ENCODE measurements around the gene JCAD. TPM values are rescaled to one million over a fixed set of nuclear protein-coding genes. Genes with fewer than 3 reads are reported as not detected.
"Not testable (repeated sequence)": the region's sequence is repeated elsewhere in the genome, so short reads cannot be mapped to it uniquely, and the experiment has no call there.

Gene JCAD
- polyA plus RNA-seq, 1 donor: 8.6 TPM

DNA sequence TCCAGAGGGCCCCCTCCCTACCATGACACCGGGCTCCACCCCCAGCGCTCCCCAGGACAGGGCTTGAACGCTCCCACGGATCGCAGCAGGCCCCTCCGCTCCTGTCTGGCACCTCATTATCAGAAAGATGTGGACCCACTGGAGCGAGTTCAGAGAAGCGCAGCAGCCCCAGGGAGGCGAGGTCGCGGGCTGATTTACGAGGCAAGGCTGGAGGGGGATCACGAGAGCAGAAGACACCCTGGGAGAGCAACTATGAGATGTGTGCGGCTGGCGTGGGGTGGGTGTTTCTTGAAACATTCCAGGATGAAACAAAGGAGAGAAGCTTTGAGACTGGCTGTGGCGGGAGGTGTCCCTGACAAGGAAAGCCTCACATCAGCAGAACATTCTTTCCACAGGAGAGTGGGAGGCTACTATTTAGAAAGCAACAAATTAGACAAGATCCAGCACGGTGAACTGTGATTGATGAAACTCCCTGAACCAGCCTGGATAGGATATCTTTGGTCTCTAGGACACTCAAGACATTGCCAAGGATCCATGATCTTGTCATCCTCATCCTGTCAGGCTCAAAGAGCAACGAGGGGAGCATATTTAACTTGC lies 66.0 kb downstream of the JCAD start:
- 60% methylated on average over 3 of the region's 18 CpGs for WGBS (ENCODE audit: insufficient coverage, low lambda C conversion rate)
- no peaks in the 10 kb centered on the region for H3K36me3 ChIP-seq (ENCODE audit: control insufficient read depth, insufficient read depth, low read length)
- peaks cover 10% of the 10 kb centered on the region for H3K27me3 ChIP-seq (ENCODE audit: control insufficient read depth, insufficient read depth, low read length)
- H3K4me1 ChIP-seq (ENCODE audit: control insufficient read depth, insufficient read depth, low read length): no peaks in the 10 kb centered on the region
- peak overlapping the region; percentile 38 for H3K27ac ChIP-seq (ENCODE audit: low read length)
- no peak for DNase-seq
- H3K9me3 ChIP-seq (ENCODE audit: control insufficient read depth, low read depth, low read length): no peaks in the 10 kb centered on the region
- no peak overlapping the region for H3K4me3 ChIP-seq (ENCODE audit: low read length)

DNA sequence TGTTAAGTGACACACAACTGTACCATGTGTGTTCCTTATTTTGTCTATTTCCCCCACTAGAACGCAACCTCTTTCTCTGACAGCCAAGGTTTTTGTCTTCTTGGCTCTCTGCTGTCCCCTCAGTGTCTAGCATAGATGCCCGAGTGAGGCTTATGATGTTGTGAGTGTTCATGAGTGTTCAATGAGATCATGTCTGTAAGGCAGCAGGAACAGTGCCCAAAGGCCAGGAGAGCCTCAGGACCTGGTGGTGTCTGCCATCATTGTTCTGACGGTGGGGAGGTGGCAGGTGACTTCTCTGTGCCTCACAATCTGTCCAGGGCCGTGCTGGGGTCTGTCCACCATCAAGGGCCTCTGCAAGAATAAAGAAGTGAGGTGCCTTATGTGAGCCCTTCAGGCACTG lies 66.5 kb downstream of the JCAD start:
- Histone ChIP-seq H3K27me3 (ENCODE audit: control insufficient read depth, insufficient read depth, low read length) (peaks cover 10% of the 10 kb centered on the region), H3K9me3 (ENCODE audit: control insufficient read depth, low read depth, low read length) (no peaks in the 10 kb centered on the region), H3K36me3 (ENCODE audit: control insufficient read depth, insufficient read depth, low read length) (no peaks in the 10 kb centered on the region), H3K4me3 (ENCODE audit: low read length) (no peak overlapping the region), H3K27ac (ENCODE audit: low read length) (peak overlapping the region; percentile 38), H3K4me1 (ENCODE audit: control insufficient read depth, insufficient read depth, low read length) (no peaks in the 10 kb centered on the region)
- DNase-seq: no peak
- no CpG with 5 or more reads among the region's 4 CpGs for WGBS (ENCODE audit: insufficient coverage, low lambda C conversion rate)

DNA sequence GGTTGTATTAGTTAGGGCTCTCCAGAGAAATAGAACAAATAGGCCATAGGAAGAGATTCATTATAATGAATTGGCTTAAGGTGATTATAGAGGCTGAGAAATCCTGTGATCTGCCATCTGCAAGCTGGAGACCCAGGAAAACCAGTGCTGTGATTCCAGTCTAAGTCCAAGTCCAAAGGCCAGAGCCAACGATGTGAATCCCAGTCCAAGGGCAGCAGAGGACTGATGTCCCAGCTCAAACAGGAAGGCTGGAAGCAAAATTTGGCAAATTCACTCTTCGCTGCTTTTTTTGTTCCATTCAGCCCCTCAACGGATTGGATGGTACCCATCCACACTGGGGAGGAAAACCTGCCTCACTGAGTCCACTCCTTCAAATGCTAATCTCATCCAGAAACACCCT lies 68.0 kb downstream of the JCAD start:
- no CpG with 5 or more reads among the region's 3 CpGs for WGBS (ENCODE audit: insufficient coverage, low lambda C conversion rate)

DNA sequence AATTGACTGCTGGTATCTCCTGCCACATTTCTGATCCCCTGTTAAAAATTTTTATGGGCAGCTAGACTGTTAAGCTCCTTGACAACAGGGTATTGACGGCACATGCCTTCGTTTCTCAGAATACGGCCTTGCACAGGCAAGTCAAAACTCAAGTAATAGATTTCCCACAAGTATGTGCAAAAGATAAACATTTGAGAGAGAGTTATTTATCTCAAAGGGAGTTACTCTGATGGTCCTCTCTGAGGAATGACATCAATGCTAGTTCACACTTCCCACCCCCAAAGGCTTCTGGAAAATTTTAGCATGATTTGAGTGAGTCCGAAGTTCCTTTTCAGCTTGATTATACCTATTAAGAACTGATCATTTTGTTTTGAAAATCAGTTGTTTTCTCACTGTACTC lies 71.9 kb downstream of the JCAD start:
- no CpG with 5 or more reads among the region's 4 CpGs for WGBS (ENCODE audit: insufficient coverage, low lambda C conversion rate)
- no peaks in the 10 kb centered on the region for H3K27me3 ChIP-seq (ENCODE audit: control insufficient read depth, insufficient read depth, low read length)
- DNase-seq: no peak
- peaks cover 5% of the 10 kb centered on the region for H3K9me3 ChIP-seq (ENCODE audit: control insufficient read depth, low read depth, low read length)
- H3K27ac ChIP-seq (ENCODE audit: low read length): no peak overlapping the region
- no peak overlapping the region for H3K4me3 ChIP-seq (ENCODE audit: low read length)
- no peaks in the 10 kb centered on the region for H3K4me1 ChIP-seq (ENCODE audit: control insufficient read depth, insufficient read depth, low read length)
- H3K36me3 ChIP-seq (ENCODE audit: control insufficient read depth, insufficient read depth, low read length): no peaks in the 10 kb centered on the region

More for the DNA sequence above, 68.0 kb downstream of the JCAD start:
- no peaks in the 10 kb centered on the region for H3K9me3 ChIP-seq (ENCODE audit: control insufficient read depth, low read depth, low read length)
- H3K27ac ChIP-seq (ENCODE audit: low read length): no peak overlapping the region
- no peaks in the 10 kb centered on the region for H3K36me3 ChIP-seq (ENCODE audit: control insufficient read depth, insufficient read depth, low read length)
- H3K4me3 ChIP-seq (ENCODE audit: low read length): no peak overlapping the region
- no peak for DNase-seq
- H3K4me1 ChIP-seq (ENCODE audit: control insufficient read depth, insufficient read depth, low read length): no peaks in the 10 kb centered on the region
- H3K27me3 ChIP-seq (ENCODE audit: control insufficient read depth, insufficient read depth, low read length): no peaks in the 10 kb centered on the region

DNA sequence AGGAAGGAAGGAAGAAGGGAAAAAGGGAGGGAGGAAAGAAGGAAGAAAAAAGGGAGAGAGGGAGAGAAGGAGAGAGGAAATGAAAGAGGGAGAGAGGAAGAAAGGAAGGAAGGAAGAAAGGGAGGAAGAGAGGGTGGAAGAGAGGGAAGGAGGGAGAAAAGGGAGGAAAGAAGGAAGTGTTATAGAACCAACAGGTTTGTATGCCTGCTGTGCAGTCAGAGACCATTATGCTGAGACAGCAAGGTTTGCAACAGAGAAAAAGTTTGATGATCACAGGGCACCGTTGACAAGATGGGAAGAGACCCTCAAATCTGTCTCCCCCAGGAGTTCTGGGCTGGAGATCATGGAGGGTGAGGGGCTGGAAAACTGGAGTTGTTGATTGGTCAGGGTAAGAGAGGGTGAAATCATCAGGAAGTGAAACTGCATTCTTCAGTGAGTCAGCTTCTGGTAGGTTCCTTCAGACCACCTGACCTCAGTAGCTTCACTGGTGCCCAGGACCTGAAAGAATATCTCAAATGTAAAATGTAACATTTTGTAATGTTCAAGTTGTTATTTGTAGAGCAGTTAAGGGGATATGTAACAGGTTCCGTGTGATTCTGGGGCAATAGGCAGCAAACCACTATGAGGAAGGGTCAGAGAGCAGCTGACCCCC lies 76.3 kb downstream of the JCAD start:
- Histone ChIP-seq H3K27ac (ENCODE audit: low read length) (no peak overlapping the region), H3K27me3 (ENCODE audit: control insufficient read depth, insufficient read depth, low read length) (no peaks in the 10 kb centered on the region), H3K9me3 (ENCODE audit: control insufficient read depth, low read depth, low read length) (peaks cover 5% of the 10 kb centered on the region), H3K4me1 (ENCODE audit: control insufficient read depth, insufficient read depth, low read length) (no peaks in the 10 kb centered on the region), H3K36me3 (ENCODE audit: control insufficient read depth, insufficient read depth, low read length) (no peaks in the 10 kb centered on the region), H3K4me3 (ENCODE audit: low read length) (no peak overlapping the region)
- no CpG with 5 or more reads among the region's 2 CpGs for WGBS (ENCODE audit: insufficient coverage, low lambda C conversion rate)
- no peak for DNase-seq

DNA sequence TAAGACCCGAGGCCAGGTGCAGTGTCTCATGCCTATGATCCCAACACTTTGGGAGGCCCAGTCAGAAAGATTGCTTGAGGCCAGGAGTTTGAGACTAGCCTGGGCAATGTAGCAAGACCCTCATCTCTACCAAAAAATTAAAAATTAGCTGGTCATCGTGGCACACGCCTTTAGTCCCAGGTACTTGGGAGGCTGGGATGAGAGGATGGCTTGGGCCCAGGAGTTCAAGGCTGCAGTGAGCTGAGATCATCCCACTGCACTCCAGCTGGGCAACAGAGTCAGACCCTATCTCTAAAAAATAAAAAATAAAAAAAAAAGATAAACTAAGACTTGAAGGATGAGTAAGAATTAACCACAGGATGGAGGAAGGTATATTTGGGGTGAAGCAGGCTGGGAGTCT lies 77.9 kb downstream of the JCAD start:
- Histone ChIP-seq H3K4me1 (ENCODE audit: control insufficient read depth, insufficient read depth, low read length) (no peaks in the 10 kb centered on the region), H3K4me3 (ENCODE audit: low read length) (no peak overlapping the region), H3K9me3 (ENCODE audit: control insufficient read depth, low read depth, low read length) (peaks cover 5% of the 10 kb centered on the region), H3K27ac (ENCODE audit: low read length) (no peak overlapping the region), H3K36me3 (ENCODE audit: control insufficient read depth, insufficient read depth, low read length) (no peaks in the 10 kb centered on the region), H3K27me3 (ENCODE audit: control insufficient read depth, insufficient read depth, low read length) (no peaks in the 10 kb centered on the region)
- no peak for DNase-seq
- WGBS (ENCODE audit: insufficient coverage, low lambda C conversion rate): no CpG with 5 or more reads among the region's 3 CpGs

DNA sequence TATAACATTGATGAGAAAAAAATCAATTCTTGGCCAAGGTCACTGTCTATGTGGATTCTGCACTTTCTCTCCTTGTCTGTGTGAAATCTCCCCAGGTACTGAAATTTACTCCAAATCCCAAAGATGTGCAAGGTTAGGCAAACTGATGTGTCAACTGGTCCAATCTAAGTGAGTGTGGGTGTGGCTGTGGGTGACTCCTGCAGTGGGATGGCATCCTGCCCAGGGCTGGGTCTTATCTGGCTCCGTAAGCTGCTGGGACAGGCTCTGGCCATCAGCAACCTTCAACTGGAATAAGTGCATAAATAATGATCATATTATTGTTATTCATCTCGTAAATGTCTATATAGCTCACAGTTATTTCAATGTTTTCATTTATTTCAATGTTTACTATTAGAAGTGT lies 79.3 kb downstream of the JCAD start:
- H3K4me3 ChIP-seq (ENCODE audit: low read length): no peak overlapping the region
- DNase-seq: no peak
- no peaks in the 10 kb centered on the region for H3K4me1 ChIP-seq (ENCODE audit: control insufficient read depth, insufficient read depth, low read length)
- no peak overlapping the region for H3K27ac ChIP-seq (ENCODE audit: low read length)
- no CpG with 5 or more reads among the region's 2 CpGs for WGBS (ENCODE audit: insufficient coverage, low lambda C conversion rate)
- H3K36me3 ChIP-seq (ENCODE audit: control insufficient read depth, insufficient read depth, low read length): no peaks in the 10 kb centered on the region
- H3K9me3 ChIP-seq (ENCODE audit: control insufficient read depth, low read depth, low read length): peaks cover 5% of the 10 kb centered on the region
- no peaks in the 10 kb centered on the region for H3K27me3 ChIP-seq (ENCODE audit: control insufficient read depth, insufficient read depth, low read length)

DNA sequence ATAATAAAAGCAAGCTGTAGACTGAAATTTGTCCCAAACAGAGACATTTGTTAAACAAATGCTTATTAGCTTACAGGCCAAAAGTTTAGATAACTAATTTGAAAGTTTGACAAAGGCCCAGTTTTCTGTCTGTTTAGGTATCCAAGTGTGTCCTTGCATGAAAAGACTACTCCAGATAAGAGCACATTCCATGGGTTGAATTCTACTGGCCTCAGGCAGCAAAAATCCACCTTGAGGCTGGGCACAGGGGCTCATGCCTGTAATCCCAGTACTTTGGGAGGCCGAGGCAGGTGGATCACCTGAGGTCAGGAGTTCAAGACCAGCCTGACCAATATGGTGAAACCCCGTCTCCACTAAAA lies 80.0 kb downstream of the JCAD start:
- not testable (repeated sequence) for H3K36me3 ChIP-seq (ENCODE audit: control insufficient read depth, insufficient read depth, low read length); H3K9me3 ChIP-seq (ENCODE audit: control insufficient read depth, low read depth, low read length); H3K4me3 ChIP-seq (ENCODE audit: low read length); DNase-seq; H3K4me1 ChIP-seq (ENCODE audit: control insufficient read depth, insufficient read depth, low read length); H3K27ac ChIP-seq (ENCODE audit: low read length); H3K27me3 ChIP-seq (ENCODE audit: control insufficient read depth, insufficient read depth, low read length)
- WGBS (ENCODE audit: insufficient coverage, low lambda C conversion rate): no CpG with 5 or more reads among the region's 2 CpGs

DNA sequence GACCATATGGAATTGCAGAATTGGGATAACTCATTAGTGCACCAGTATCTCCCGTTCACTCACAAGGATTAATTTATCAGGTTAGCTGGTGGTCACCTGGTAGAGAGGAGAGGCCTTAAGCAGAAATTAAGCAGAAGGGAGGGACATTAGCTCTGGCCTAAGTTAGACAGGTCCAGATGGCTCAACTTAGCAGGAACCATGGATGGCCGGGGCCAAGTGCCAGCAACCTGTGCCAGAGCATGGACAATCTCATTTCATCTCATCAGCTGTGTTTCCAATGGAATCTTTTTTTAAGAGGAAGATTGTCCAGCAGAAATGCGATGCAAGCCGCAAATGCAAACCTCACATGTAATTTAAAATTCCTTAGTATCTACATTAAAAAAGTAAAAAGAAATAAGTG lies 82.2 kb downstream of the JCAD start:
- no peaks in the 10 kb centered on the region for H3K9me3 ChIP-seq (ENCODE audit: control insufficient read depth, low read depth, low read length)
- DNase-seq: no peak
- H3K27ac ChIP-seq (ENCODE audit: low read length): no peak overlapping the region
- no CpG with 5 or more reads among the region's 4 CpGs for WGBS (ENCODE audit: insufficient coverage, low lambda C conversion rate)
- no peak overlapping the region for H3K4me3 ChIP-seq (ENCODE audit: low read length)
- no peaks in the 10 kb centered on the region for H3K4me1 ChIP-seq (ENCODE audit: control insufficient read depth, insufficient read depth, low read length)
- no peaks in the 10 kb centered on the region for H3K27me3 ChIP-seq (ENCODE audit: control insufficient read depth, insufficient read depth, low read length)
- no peaks in the 10 kb centered on the region for H3K36me3 ChIP-seq (ENCODE audit: control insufficient read depth, insufficient read depth, low read length)

DNA sequence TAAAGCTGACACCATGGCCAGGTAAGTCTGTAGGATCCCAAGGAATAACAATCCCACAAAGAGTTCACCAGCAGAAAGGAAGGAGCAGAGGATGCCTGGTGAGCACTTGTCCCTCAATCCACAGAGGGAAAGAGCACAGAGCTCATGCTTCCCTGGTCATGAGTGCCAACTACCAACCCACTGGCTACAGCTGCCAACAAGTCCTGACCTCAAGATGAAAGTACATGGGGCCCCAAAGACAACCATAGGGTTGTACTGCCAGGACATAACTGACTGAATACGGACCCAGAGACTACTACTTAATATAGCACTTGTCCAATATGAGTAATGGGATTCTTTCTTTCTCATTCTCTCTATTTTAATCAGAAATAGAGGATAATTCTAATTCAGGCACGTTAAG lies 83.3 kb downstream of the JCAD start:
- Histone ChIP-seq H3K9me3 (ENCODE audit: control insufficient read depth, low read depth, low read length) (no peaks in the 10 kb centered on the region), H3K4me1 (ENCODE audit: control insufficient read depth, insufficient read depth, low read length) (no peaks in the 10 kb centered on the region), H3K27me3 (ENCODE audit: control insufficient read depth, insufficient read depth, low read length) (no peaks in the 10 kb centered on the region), H3K36me3 (ENCODE audit: control insufficient read depth, insufficient read depth, low read length) (no peaks in the 10 kb centered on the region), H3K4me3 (ENCODE audit: low read length) (no peak overlapping the region), H3K27ac (ENCODE audit: low read length) (no peak overlapping the region)
- WGBS (ENCODE audit: insufficient coverage, low lambda C conversion rate): no CpG with 5 or more reads among the region's 2 CpGs
- DNase-seq: no peak

DNA sequence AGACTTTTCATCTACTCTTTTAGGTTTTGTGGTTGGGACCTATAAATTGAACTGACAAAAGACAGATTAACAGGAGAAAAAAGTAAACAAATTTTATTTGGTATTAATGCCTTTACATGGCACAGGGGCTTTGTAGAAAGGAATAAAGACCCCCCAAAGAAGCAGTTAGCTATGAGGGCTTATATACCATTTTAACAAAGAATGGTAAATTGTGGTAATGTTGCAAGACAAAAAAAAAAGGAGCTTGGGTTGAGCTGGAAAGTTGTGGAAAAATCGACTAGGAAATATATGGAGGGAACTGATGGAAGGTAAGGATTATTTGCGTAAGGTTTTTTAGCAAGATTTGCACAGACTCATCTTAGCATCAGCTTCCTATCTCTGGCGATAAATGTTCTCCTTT lies 84.6 kb downstream of the JCAD start:
- no peak overlapping the region for H3K4me3 ChIP-seq (ENCODE audit: low read length)
- no peaks in the 10 kb centered on the region for H3K9me3 ChIP-seq (ENCODE audit: control insufficient read depth, low read depth, low read length)
- no peaks in the 10 kb centered on the region for H3K27me3 ChIP-seq (ENCODE audit: control insufficient read depth, insufficient read depth, low read length)
- H3K27ac ChIP-seq (ENCODE audit: low read length): no peak overlapping the region
- no peak for DNase-seq
- WGBS (ENCODE audit: insufficient coverage, low lambda C conversion rate): 70% methylated on average over 1 of the region's 3 CpGs
- H3K36me3 ChIP-seq (ENCODE audit: control insufficient read depth, insufficient read depth, low read length): no peaks in the 10 kb centered on the region
- H3K4me1 ChIP-seq (ENCODE audit: control insufficient read depth, insufficient read depth, low read length): no peaks in the 10 kb centered on the region
